Calu3 (cell line): ENCODE results near the gene RPRD1A. TPM values are rescaled to one million over a fixed set of nuclear protein-coding genes. Genes with fewer than 3 reads are reported as not detected.
"Not testable (repeated sequence)": the region's sequence is repeated elsewhere in the genome, so short reads cannot be mapped to it uniquely, and the experiment has no call there.

Source experiments
- BruUV-seq: library from RNA; stranded (reverse); fragments of 400-500 nt; replicated peaks from 2 replicates; lab custom pipeline; 2021; lab: Mats Ljungman, UMichigan
- CTCF ChIA-PET: fragments of 300-600 bp; sonication (Branson Sonifier 250); formaldehyde crosslinking; loops from one replicate; lab custom pipeline; 2022; ENCODE audit warnings: antibody characterized with exemption; lab: Charles Lee
- DNase-seq: peaks from one replicate; pipeline ENCODE4 v3.0.0; 2022
- H3K27ac Mint-ChIP-seq: one replicate; pipeline ENCODE4 v1.8.0; 2022; ENCODE audit warnings: mixed read lengths; ENCODE audit not compliant: unreplicated experiment
- H3K27me3 Mint-ChIP-seq: one replicate; pipeline ENCODE4 v1.8.0; 2022; ENCODE audit warnings: mixed read lengths; ENCODE audit not compliant: unreplicated experiment
- H3K36me3 Mint-ChIP-seq: one replicate; pipeline ENCODE4 v1.8.0; 2022; ENCODE audit warnings: mild to moderate bottlenecking, moderate library complexity, mixed read lengths; ENCODE audit not compliant: insufficient read depth, unreplicated experiment
- H3K4me1 Mint-ChIP-seq: one replicate; pipeline ENCODE4 v1.8.0; 2022; ENCODE audit warnings: mild to moderate bottlenecking, low read depth, mixed read lengths; ENCODE audit not compliant: unreplicated experiment
- H3K4me3 Mint-ChIP-seq: one replicate; pipeline ENCODE4 v1.8.0; 2022; ENCODE audit warnings: mild to moderate bottlenecking, low read depth, moderate library complexity, mixed read lengths; ENCODE audit not compliant: unreplicated experiment
- H3K9me3 Mint-ChIP-seq: one replicate; pipeline ENCODE4 v1.8.0; 2022; ENCODE audit warnings: low read depth, mixed read lengths; ENCODE audit not compliant: unreplicated experiment
- CTCF ChIP-seq: fragments of 200-600 bp; IDR thresholded peaks from one replicate; pipeline ENCODE4 v1.8.0; 2022; ENCODE audit warnings: antibody characterized with exemption; ENCODE audit not compliant: unreplicated experiment
- intact Hi-C: fragments of 100-400 bp; cut with micrococcal nuclease; formaldehyde crosslinking; loops from one replicate; pipeline ENCODE4 v1.10.0; 2022; ENCODE audit not compliant: unreplicated experiment
- total RNA-seq: library from RNA; stranded (reverse); gene quantifications from 2 replicates; pipeline ENCODE4 v1.2.3, GENCODE V29; 2022

Gene RPRD1A
- total RNA-seq, 1 experiment from 2014 or later: 68.8 TPM

DNA sequence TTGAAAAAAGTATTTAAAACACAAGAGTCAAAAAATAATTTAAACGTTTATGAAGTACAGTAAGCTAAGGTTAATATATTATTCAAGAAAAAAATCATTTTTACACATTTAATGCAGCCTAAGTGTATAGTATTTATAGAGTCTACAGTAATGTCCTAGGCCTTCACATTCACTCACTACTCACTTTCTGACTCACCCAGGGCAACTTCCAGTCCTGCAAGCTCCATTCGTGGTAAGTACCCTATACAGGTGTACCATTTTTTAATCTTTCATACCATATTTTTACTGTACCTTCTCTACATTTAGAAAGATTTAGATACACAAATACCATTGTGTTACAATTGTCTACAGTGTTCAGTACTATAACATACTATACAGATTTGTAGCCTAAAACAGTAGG is 20.9 kb upstream of the RPRD1A start:
- intact Hi-C loops: no loop called here
- no peak overlapping the region for H3K27ac Mint-ChIP-seq
- no TSS peak for BruUV-seq
- CTCF ChIA-PET: no interaction called here
- TF ChIP-seq CTCF: no peak
- no peak overlapping the region for H3K4me3 Mint-ChIP-seq
- no peak for DNase-seq
- H3K4me1 Mint-ChIP-seq: no peaks in the 10 kb centered on the region
- peaks cover 2% of the 10 kb centered on the region for H3K9me3 Mint-ChIP-seq
- H3K36me3 Mint-ChIP-seq: no peaks in the 10 kb centered on the region
- no peaks in the 10 kb centered on the region for H3K27me3 Mint-ChIP-seq

- Mint-ChIP-seq H3K27ac (no peak overlapping the region), H3K9me3 (peaks cover 2% of the 10 kb centered on the region), H3K36me3 (no peaks in the 10 kb centered on the region), H3K4me1 (no peaks in the 10 kb centered on the region), H3K27me3 (peaks cover under 1% of the 10 kb centered on the region), H3K4me3 (no peak overlapping the region)
- intact Hi-C loops: no loop called here
- CTCF ChIA-PET: interaction anchor here (1.0 kb wide), 1 partner anchor 11 kb away, joined by 3 read pairs; no protein-coding TSS in a partner anchor
- BruUV-seq: no TSS peak
- DNase-seq: no peak
- no peak for TF ChIP-seq CTCF
These were observed 18.8 kb upstream of the RPRD1A start for GRCh38 chr18:36086186-36086585.

DNA sequence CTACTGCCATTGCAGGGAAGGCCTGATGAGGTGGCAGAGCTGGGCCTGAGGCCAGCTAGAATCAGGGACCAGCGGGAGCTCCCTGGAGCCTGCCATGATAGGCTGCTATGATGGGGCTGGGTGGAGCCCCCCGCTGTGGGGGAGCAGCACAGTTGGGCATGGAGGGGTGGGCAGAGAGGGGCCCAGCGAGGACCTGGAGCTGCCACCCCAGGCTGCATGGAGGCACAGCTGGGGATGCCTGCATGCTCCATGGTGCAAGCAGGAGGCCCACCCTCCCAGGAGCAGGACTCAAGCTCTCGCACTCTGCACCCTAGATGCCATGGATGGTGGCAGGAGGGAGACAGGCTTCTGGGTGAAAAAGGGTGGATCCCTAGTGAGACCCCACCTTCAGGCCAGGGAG is 17.8 kb upstream of the RPRD1A start:
- H3K9me3 Mint-ChIP-seq: peaks cover 2% of the 10 kb centered on the region
- H3K36me3 Mint-ChIP-seq: no peaks in the 10 kb centered on the region
- H3K4me3 Mint-ChIP-seq: no peak overlapping the region
- peaks cover 11% of the 10 kb centered on the region for H3K27me3 Mint-ChIP-seq
- DNase-seq: no peak
- BruUV-seq: no TSS peak
- no peaks in the 10 kb centered on the region for H3K4me1 Mint-ChIP-seq
- H3K27ac Mint-ChIP-seq: no peak overlapping the region
- CTCF ChIA-PET: no interaction called here
- intact Hi-C loops: no loop called here
- TF ChIP-seq CTCF: no peak

DNA sequence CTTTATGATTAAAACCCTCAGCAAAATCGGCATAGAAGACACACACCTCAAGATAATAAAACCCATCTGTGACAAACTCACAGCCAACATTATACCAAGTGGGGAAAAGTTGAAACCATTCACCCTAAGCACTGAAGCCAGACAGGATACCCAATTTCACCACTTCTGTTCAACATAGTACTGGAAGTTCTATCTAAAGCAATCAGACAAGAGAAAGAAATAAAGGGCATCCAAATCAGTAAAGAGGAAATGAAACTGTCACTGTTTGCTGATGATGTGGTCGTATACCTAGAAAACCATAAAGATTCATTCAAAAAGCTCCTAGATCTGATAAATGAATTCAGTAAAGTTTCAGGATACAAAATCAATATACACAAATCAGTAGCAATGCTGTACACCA is 16.4 kb upstream of the RPRD1A start:
- Mint-ChIP-seq H3K36me3 (no peaks in the 10 kb centered on the region), H3K9me3 (peaks cover 2% of the 10 kb centered on the region), H3K27me3 (peaks cover 18% of the 10 kb centered on the region), H3K4me3 (no peak overlapping the region), H3K4me1 (no peaks in the 10 kb centered on the region), H3K27ac (no peak overlapping the region)
- intact Hi-C loops: no loop called here
- DNase-seq: no peak
- no TSS peak for BruUV-seq
- TF ChIP-seq CTCF: no peak
- CTCF ChIA-PET: no interaction called here

GRCh38 chr18:36081118-36081517 is 13.8 kb upstream of the RPRD1A start:
- H3K4me1 Mint-ChIP-seq, H3K9me3 Mint-ChIP-seq, BruUV-seq, H3K36me3 Mint-ChIP-seq, intact Hi-C loops, H3K4me3 Mint-ChIP-seq, CTCF ChIA-PET, H3K27ac Mint-ChIP-seq, DNase-seq: not testable (repeated sequence)
- H3K27me3 Mint-ChIP-seq: peaks cover 18% of the 10 kb centered on the region
